Measurements from ENCODE around the gene LOC128125822.

LOC128125822 gene

GRCh38 chr6:63589952-63590411 lies 17.7 kb downstream of the LOC128125822 start:
- Histone ChIP-seq H3K9me3 (replicated peaks; ENCODE audit: control insufficient read depth, insufficient read depth, low read length) (no peaks in the 10 kb centered on the region), H3K9ac (ENCODE audit: control insufficient read depth, insufficient read depth, low read length) (no peak overlapping the region), H4K20me1 (ENCODE audit: control insufficient read depth, insufficient read depth) (no peaks in the 10 kb centered on the region), H3K4me1 (ENCODE audit: control insufficient read depth, insufficient read depth, low read length) (no peaks in the 10 kb centered on the region), H3K27ac (ENCODE audit: control insufficient read depth, insufficient read depth) (no peak overlapping the region), H3K36me3 (ENCODE audit: control insufficient read depth in 2 of 2, insufficient read depth in 2 of 2, low read length in 1 of 2) (no peaks in the 10 kb centered on the region), H2AFZ (ENCODE audit: control insufficient read depth, low read depth, low read length) (no peak overlapping the region), H3K4me3 (no peak overlapping the region), H3K27me3 (replicated peaks in 1 of 2; ENCODE audit: control insufficient read depth in 2 of 2, insufficient read depth in 2 of 2, low read length in 1 of 2) (no peaks in the 10 kb centered on the region), H3K4me2 (ENCODE audit: control insufficient read depth, insufficient read depth) (no peak overlapping the region), H3K79me2 (ENCODE audit: control insufficient read depth, insufficient read depth, low read length) (no peaks in the 10 kb centered on the region)
- ChIA-PET SMC1A (ENCODE audit: uncharacterized antibody, unreplicated experiment) (no interaction called here), POLR2A (no interaction called here), RAD21 (ENCODE audit: unreplicated experiment) (no interaction called here), CTCF (interaction anchor here (2.5 kb wide), 1 partner anchor 237 kb away, joined by 15 read pairs; no protein-coding TSS in a partner anchor)
- in situ Hi-C loops (cut with MboI) (no loop called here), intact Hi-C loops (cut with micrococcal nuclease; ENCODE audit: unreplicated experiment) (no loop called here)
- BruUV-seq (replicated peaks), result no TSS peak
- no peak for TF ChIP-seq CEBPB (IDR thresholded peaks at IDR 0.05; ENCODE audit: borderline replicate concordance in 1 of 2, low read depth in 2 of 2, low read length in 2 of 2)
- 65% methylated on average over 2 of the region's 2 CpGs for WGBS (ENCODE audit: insufficient coverage, insufficient replicate concordance, low lambda C conversion rate, missing lambda C conversion rate)
- DNase-seq (ENCODE audit: low read depth, low spot score) (no peak), FAIRE-seq (no peak), ATAC-seq (no peak)

- no peak for ATAC-seq
- no peaks in the 10 kb centered on the region for H3K27me3 ChIP-seq (replicated peaks in 1 of 2; ENCODE audit: control insufficient read depth in 2 of 2, insufficient read depth in 2 of 2, low read length in 1 of 2)
- CTCF ChIA-PET, result interaction anchor here (0.7 to 1.2 kb wide), 6 partner anchors 16 to 210 kb away, joined by 3 to 4 read pairs (median 3); no protein-coding TSS in a partner anchor
- SMC1A ChIA-PET (ENCODE audit: uncharacterized antibody, unreplicated experiment), result interaction anchor here (0.9 to 2.4 kb wide), 6 partner anchors 16 to 240 kb away, joined by 3 to 10 read pairs (median 6); no protein-coding TSS in a partner anchor
- H3K4me1 ChIP-seq (ENCODE audit: control insufficient read depth, insufficient read depth, low read length), result peaks cover 4% of the 10 kb centered on the region
- H3K79me2 ChIP-seq (ENCODE audit: control insufficient read depth, insufficient read depth, low read length), result no peaks in the 10 kb centered on the region
- POLR2A ChIA-PET, result no interaction called here
- no peaks in the 10 kb centered on the region for H3K9me3 ChIP-seq (replicated peaks; ENCODE audit: control insufficient read depth, insufficient read depth, low read length)
- no peak overlapping the region for H3K4me2 ChIP-seq (ENCODE audit: control insufficient read depth, insufficient read depth)
- intact Hi-C loops (cut with micrococcal nuclease; ENCODE audit: unreplicated experiment) (no loop called here), in situ Hi-C loops (cut with MboI) (no loop called here)
- no peak for DNase-seq (ENCODE audit: low read depth, low spot score)
- FAIRE-seq, result no peak
- H3K36me3 ChIP-seq (ENCODE audit: control insufficient read depth in 2 of 2, insufficient read depth in 2 of 2, low read length in 1 of 2), result no peaks in the 10 kb centered on the region
- no peak overlapping the region for H3K4me3 ChIP-seq
- no TSS peak for BruUV-seq (replicated peaks)
- no peak overlapping the region for H2AFZ ChIP-seq (ENCODE audit: control insufficient read depth, low read depth, low read length)
- H4K20me1 ChIP-seq (ENCODE audit: control insufficient read depth, insufficient read depth), result no peaks in the 10 kb centered on the region
- H3K27ac ChIP-seq (ENCODE audit: control insufficient read depth, insufficient read depth), result no peak overlapping the region
- no peak overlapping the region for H3K9ac ChIP-seq (ENCODE audit: control insufficient read depth, insufficient read depth, low read length)
- RAD21 ChIA-PET (ENCODE audit: unreplicated experiment), result interaction anchor here (1.2 to 2.6 kb wide), 2 partner anchors 169 to 241 kb away, joined by 5 to 8 read pairs; no protein-coding TSS in a partner anchor
- WGBS (ENCODE audit: insufficient coverage, insufficient replicate concordance, low lambda C conversion rate, missing lambda C conversion rate), result 63% methylated on average over 7 of the region's 7 CpGs
- no peak for TF ChIP-seq BCLAF1 (IDR thresholded peaks at IDR 0.05)
- TF ChIP-seq KDM1A (IDR thresholded peaks at IDR 0.05; ENCODE audit: borderline replicate concordance), result no peak
- TF ChIP-seq DPF2 (IDR thresholded peaks at IDR 0.05), result no peak
- no peak for TF ChIP-seq HDAC2 (IDR thresholded peaks at IDR 0.05)
- TF ChIP-seq E2F4 (IDR thresholded peaks at IDR 0.05; ENCODE audit: low read depth, low read length), result no peak
- TF ChIP-seq ZSCAN29 (IDR thresholded peaks at IDR 0.05), result no peak
- TF ChIP-seq BCL11A (IDR thresholded peaks at IDR 0.05; ENCODE audit: low read depth, low read length), result no peak
- no peak for TF ChIP-seq SRF (IDR thresholded peaks at IDR 0.05; ENCODE audit: low read depth in 2 of 2, low read length in 2 of 2)
- no peak for TF ChIP-seq SUZ12 (IDR thresholded peaks at IDR 0.05; ENCODE audit: unreplicated experiment)
- no peak for TF ChIP-seq NFXL1 (IDR thresholded peaks at IDR 0.05; ENCODE audit: borderline replicate concordance)
- TF ChIP-seq EED (IDR thresholded peaks at IDR 0.05; ENCODE audit: low read depth), result no peak
Observed at GRCh38 chr6:63592886-63593285, 20.6 kb downstream of the LOC128125822 start.

Measured in GM12878 (cell line).